Right lobe of liver (tissue), 4 donors: Measurements from ENCODE around the gene HNRNPU.

ENCODE experiments used
- POLR2A ChIP-seq: fragments of 450-650 bp; IDR thresholded peaks from one replicate; pipeline ENCODE4 v1.6.1; 2017; ENCODE audit warnings: antibody characterized with exemption, mild to moderate bottlenecking
- TF ChIP-seq, protein P1 (sequence below), 4 donors: fragments of 200-600 bp in 3 of 4; fragments of 450-650 bp in 1 of 4; IDR thresholded peaks; one replicate each; pipeline versions ENCODE4 v1.5.1 to v1.8.0; 2016 to 2022; ENCODE audit warnings: antibody characterized with exemption in 4 of 4, mild to moderate bottlenecking in 2 of 4
- donor health status: DM: no; HTN: no; CAD: no.
- donor health status: DM: no; HTN: no; CAD: no.
- donor health status: DM: no; HTN: yes; CAD: no.

DNA sequence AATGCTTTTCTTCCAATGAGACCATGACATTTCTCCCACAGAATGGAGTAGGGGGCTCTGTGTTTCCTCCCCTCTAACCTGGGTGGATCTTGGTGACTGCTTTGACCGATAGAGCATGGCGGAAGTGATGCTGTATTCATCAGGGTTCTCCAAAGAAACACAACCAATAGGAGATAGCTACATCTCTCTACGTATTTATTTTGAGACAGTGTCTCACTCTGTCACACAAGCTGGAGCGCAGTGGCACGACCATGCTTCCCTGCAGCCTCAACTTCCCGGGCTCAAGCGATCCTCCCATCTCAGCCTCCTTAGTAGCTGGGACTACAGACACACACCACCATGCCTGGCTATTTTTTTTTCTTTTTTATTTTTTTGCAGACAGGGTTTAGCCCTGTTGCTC, 29.5 kb upstream of the HNRNPU start:
- TF ChIP-seq POLR2A, result no peak
- TF ChIP-seq, protein P1, sequence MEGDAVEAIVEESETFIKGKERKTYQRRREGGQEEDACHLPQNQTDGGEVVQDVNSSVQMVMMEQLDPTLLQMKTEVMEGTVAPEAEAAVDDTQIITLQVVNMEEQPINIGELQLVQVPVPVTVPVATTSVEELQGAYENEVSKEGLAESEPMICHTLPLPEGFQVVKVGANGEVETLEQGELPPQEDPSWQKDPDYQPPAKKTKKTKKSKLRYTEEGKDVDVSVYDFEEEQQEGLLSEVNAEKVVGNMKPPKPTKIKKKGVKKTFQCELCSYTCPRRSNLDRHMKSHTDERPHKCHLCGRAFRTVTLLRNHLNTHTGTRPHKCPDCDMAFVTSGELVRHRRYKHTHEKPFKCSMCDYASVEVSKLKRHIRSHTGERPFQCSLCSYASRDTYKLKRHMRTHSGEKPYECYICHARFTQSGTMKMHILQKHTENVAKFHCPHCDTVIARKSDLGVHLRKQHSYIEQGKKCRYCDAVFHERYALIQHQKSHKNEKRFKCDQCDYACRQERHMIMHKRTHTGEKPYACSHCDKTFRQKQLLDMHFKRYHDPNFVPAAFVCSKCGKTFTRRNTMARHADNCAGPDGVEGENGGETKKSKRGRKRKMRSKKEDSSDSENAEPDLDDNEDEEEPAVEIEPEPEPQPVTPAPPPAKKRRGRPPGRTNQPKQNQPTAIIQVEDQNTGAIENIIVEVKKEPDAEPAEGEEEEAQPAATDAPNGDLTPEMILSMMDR (IDR thresholded peaks at IDR 0.05), result no peak
